ENCODE results near the gene KRT74. TPM values are rescaled to one million over a fixed set of nuclear protein-coding genes. Genes with fewer than 3 reads are reported as not detected.

Gene KRT74
- total and polyA plus RNA-seq, 4 donors = not detected

DNA sequence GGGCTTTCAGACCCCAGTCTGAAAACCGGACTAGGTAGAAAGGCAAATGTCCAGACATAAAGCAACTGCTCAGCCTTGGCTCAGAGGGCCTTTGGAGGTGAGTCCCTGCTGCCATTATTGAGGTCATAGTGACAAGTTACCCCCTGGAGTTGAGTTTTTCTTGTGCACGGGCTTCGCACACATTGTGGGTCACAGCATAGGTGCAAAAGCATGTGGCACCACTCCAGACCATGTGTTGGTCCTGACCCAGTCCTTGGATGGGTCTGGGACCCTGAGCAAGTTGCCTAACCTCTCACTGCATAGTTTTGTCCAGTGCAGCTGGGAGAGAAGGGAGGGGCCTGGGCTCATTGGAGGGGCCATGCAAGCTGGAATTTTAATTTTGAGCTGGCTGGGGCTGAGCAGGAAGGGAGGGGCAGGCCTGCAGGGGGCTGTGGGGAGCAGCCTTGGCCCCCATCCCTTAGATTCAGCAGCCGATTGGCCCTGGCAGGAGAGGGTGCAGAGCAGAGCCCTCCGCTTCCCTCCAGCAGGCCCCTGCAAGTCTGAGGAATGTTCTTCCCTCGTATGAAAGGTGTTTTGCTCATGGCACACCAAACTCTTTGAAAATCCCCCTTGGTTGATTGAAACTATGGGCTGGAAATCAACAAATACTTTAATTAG lies 49.3 kb downstream of the KRT74 start:
- no peaks in the 10 kb centered on the region for H3K9me3 ChIP-seq (ENCODE audit: control insufficient read depth in 4 of 4, low read length in 3 of 4)
- no peak overlapping the region for H3K9ac ChIP-seq (ENCODE audit: low read depth in 1 of 2, low read length in 2 of 2)
- no peak overlapping the region for H3K4me3 ChIP-seq (ENCODE audit: low read depth in 1 of 3, low read length in 3 of 3)
- 87% methylated on average over 6 of the region's 6 CpGs for WGBS
- no peaks in the 10 kb centered on the region for H3K36me3 ChIP-seq (ENCODE audit: control insufficient read depth in 4 of 4, insufficient read depth in 3 of 4, low read depth in 1 of 4, low read length in 3 of 4)
- no peaks in the 10 kb centered on the region for H3K27me3 ChIP-seq (ENCODE audit: control insufficient read depth in 4 of 4, insufficient read depth in 4 of 4, low read length in 3 of 4)
- peak; percentile 21 for DNase-seq (ENCODE audit: low spot score)
- H3K4me1 ChIP-seq (ENCODE audit: control insufficient read depth in 4 of 4, insufficient read depth in 4 of 4, low read length in 3 of 4) = no peaks in the 10 kb centered on the region
- H3K27ac ChIP-seq (ENCODE audit: low read depth in 1 of 2, low read length in 2 of 2) = no peak overlapping the region
- no peak for TF ChIP-seq EGR1 (IDR thresholded peaks at IDR 0.05; ENCODE audit: low read depth in 2 of 2)
- TF ChIP-seq, protein P1, sequence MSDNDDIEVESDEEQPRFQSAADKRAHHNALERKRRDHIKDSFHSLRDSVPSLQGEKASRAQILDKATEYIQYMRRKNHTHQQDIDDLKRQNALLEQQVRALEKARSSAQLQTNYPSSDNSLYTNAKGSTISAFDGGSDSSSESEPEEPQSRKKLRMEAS (IDR thresholded peaks at IDR 0.05) = no peak
- no peak for TF ChIP-seq TAF1 (conservative IDR thresholded peaks at IDR 0.05)
- TF ChIP-seq FOXA1 (IDR thresholded peaks at IDR 0.05) = no peak
- no peak for TF ChIP-seq FOXA2 (IDR thresholded peaks at IDR 0.05)
- TF ChIP-seq CTCF (IDR thresholded peaks at IDR 0.05; ENCODE audit: low read depth, low read length, missing input control) = no peak
- TF ChIP-seq ATF3 (IDR thresholded peaks at IDR 0.05) = no peak
- TF ChIP-seq HNF4A (conservative IDR thresholded peaks at IDR 0.05) = no peak
- no peak for TF ChIP-seq RAD21 (IDR thresholded peaks at IDR 0.05)
- TF ChIP-seq REST (IDR thresholded peaks at IDR 0.05) = no peak
- no peak for TF ChIP-seq GABPA (IDR thresholded peaks at IDR 0.05 in 1 of 2, conservative IDR thresholded peaks at IDR 0.05 in 1 of 2)
- no peak for TF ChIP-seq YY1 (IDR thresholded peaks at IDR 0.05)
- TF ChIP-seq JUND (IDR thresholded peaks at IDR 0.05) = no peak
- TF ChIP-seq, protein P2, sequence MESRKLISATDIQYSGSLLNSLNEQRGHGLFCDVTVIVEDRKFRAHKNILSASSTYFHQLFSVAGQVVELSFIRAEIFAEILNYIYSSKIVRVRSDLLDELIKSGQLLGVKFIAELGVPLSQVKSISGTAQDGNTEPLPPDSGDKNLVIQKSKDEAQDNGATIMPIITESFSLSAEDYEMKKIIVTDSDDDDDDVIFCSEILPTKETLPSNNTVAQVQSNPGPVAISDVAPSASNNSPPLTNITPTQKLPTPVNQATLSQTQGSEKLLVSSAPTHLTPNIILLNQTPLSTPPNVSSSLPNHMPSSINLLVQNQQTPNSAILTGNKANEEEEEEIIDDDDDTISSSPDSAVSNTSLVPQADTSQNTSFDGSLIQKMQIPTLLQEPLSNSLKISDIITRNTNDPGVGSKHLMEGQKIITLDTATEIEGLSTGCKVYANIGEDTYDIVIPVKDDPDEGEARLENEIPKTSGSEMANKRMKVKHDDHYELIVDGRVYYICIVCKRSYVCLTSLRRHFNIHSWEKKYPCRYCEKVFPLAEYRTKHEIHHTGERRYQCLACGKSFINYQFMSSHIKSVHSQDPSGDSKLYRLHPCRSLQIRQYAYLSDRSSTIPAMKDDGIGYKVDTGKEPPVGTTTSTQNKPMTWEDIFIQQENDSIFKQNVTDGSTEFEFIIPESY (IDR thresholded peaks at IDR 0.05) = no peak

GRCh38 chr12:52523824-52524223 lies 49.8 kb downstream of the KRT74 start:
- Histone ChIP-seq H3K9ac (ENCODE audit: low read depth in 1 of 2, low read length in 2 of 2) (no peak overlapping the region), H3K27ac (ENCODE audit: low read depth in 1 of 2, low read length in 2 of 2) (no peak overlapping the region), H3K9me3 (ENCODE audit: control insufficient read depth in 4 of 4, low read length in 3 of 4) (no peaks in the 10 kb centered on the region), H3K4me3 (ENCODE audit: low read depth in 1 of 3, low read length in 3 of 3) (no peak overlapping the region), H3K4me1 (ENCODE audit: control insufficient read depth in 4 of 4, insufficient read depth in 4 of 4, low read length in 3 of 4) (no peaks in the 10 kb centered on the region), H3K36me3 (ENCODE audit: control insufficient read depth in 4 of 4, insufficient read depth in 3 of 4, low read depth in 1 of 4, low read length in 3 of 4) (no peaks in the 10 kb centered on the region), H3K27me3 (ENCODE audit: control insufficient read depth in 4 of 4, insufficient read depth in 4 of 4, low read length in 3 of 4) (no peaks in the 10 kb centered on the region)
- TF ChIP-seq YY1 (IDR thresholded peaks at IDR 0.05) = no peak
- TF ChIP-seq JUND (IDR thresholded peaks at IDR 0.05) = no peak
- TF ChIP-seq, protein P1 (IDR thresholded peaks at IDR 0.05) = no peak
- TF ChIP-seq RXRA (IDR thresholded peaks at IDR 0.05) = no peak
- TF ChIP-seq SP1 (IDR thresholded peaks at IDR 0.05) = no peak
- TF ChIP-seq FOXA1 (IDR thresholded peaks at IDR 0.05) = no peak
- TF ChIP-seq, protein P2 (IDR thresholded peaks at IDR 0.05) = no peak
- no peak for TF ChIP-seq HNF4G (IDR thresholded peaks at IDR 0.05)
- no peak for TF ChIP-seq FOXA2 (IDR thresholded peaks at IDR 0.05)
- TF ChIP-seq CTCF (IDR thresholded peaks at IDR 0.05; ENCODE audit: low read depth, low read length, missing input control) = no peak
- TF ChIP-seq EGR1 (IDR thresholded peaks at IDR 0.05; ENCODE audit: low read depth in 2 of 2) = no peak
- DNase-seq (ENCODE audit: low spot score) = no peak
- WGBS = 92% methylated on average over 4 of the region's 4 CpGs

Measured in liver (tissue), 9 donors.